K562 (cell line): Measurements from ENCODE around the gene TBX1. TPM values are rescaled to one million over a fixed set of nuclear protein-coding genes. Genes with fewer than 3 reads are reported as not detected.
A peak's percentile ranks its signal among the peaks of the same experiment; 100 is the strongest.

ENCODE experiments used
- CBX5 ChIP-seq: IDR thresholded peaks from 2 replicates; pipeline ENCODE4 v1.6.1; 2014; ENCODE audit warnings: low read depth, borderline replicate concordance
- CEBPB ChIP-seq: fragments of 450-650 bp; IDR thresholded peaks from 2 replicates; pipeline ENCODE4 v1.6.1; 2016; ENCODE audit warnings: missing genetic modification characterization, missing compliant biosample characterization
- CHD2 ChIP-seq: IDR thresholded peaks from 2 replicates; pipeline ENCODE4 v1.6.1; 2011; ENCODE audit warnings: low read depth, low read length
- EP300 ChIP-seq: IDR thresholded peaks from 2 replicates; pipeline ENCODE4 v1.6.1; 2012; ENCODE audit warnings: low read length, improper control_type of control experiment
- HNRNPK ChIP-seq: fragments of 200-400 bp; formaldehyde crosslinking; IDR thresholded peaks from one replicate; pipeline ENCODE4 v1.6.1; 2018; ENCODE audit warnings: mild to moderate bottlenecking, low read depth, low read length; ENCODE audit not compliant: poor library complexity, severe bottlenecking
- MAFF ChIP-seq: IDR thresholded peaks from 2 replicates; pipeline ENCODE4 v1.6.1; 2012; ENCODE audit warnings: low read length, improper control_type of control experiment
- MECOM ChIP-seq: fragments of 250-450 bp; sonication (Bioruptor Pico); IDR thresholded peaks from 2 replicates; pipeline ENCODE4 v1.8.0; 2022; ENCODE audit warnings: inconsistent platforms
- NFXL1 ChIP-seq: fragments of 450-650 bp; formaldehyde crosslinking; IDR thresholded peaks from 2 replicates; pipeline ENCODE4 v1.4.0; 2021; ENCODE audit warnings: mild to moderate bottlenecking
- NR2C2 ChIP-seq, 2 experiments: fragments of 200-800 bp in 1 of 2; sonication (Bioruptor generic) in 1 of 2; sonication (generic) in 1 of 2; formaldehyde crosslinking in 1 of 2; IDR thresholded peaks; 2 replicates each; pipeline versions ENCODE4 v1.6.1 to v1.8.0; 2016 to 2022; ENCODE audit warnings: mild to moderate bottlenecking in 1 of 2, missing compliant biosample characterization in 1 of 2, missing genetic modification characterization in 1 of 2, missing genetic modification reagents in 1 of 2
- PTBP1 ChIP-seq: fragments of 200-400 bp; formaldehyde crosslinking; IDR thresholded peaks from 2 replicates; pipeline ENCODE4 v1.6.1; 2017; ENCODE audit warnings: low read depth, low read length
- RBFOX2 ChIP-seq: fragments of 200-400 bp; formaldehyde crosslinking; IDR thresholded peaks from 2 replicates; pipeline ENCODE4 v1.6.1; 2017; ENCODE audit warnings: low read depth, mild to moderate bottlenecking, low read length, moderate library complexity
- SMAD1 ChIP-seq: fragments of 150-350 bp; IDR thresholded peaks from 2 replicates; pipeline ENCODE4 v1.6.1; 2014; ENCODE audit warnings: low read length, low read depth; ENCODE audit not compliant: partially characterized antibody
- SMARCA5 ChIP-seq: fragments of 450-650 bp; IDR thresholded peaks from 2 replicates; pipeline ENCODE4 v1.6.1; 2016
- SP2 ChIP-seq: IDR thresholded peaks from 2 replicates; pipeline ENCODE4 v1.6.1; 2011; ENCODE audit warnings: mild to moderate bottlenecking, low read depth, low read length, moderate library complexity; ENCODE audit not compliant: poor library complexity, severe bottlenecking; ENCODE audit errors: extremely low read depth
- SPI1 ChIP-seq: IDR thresholded peaks from 2 replicates; pipeline ENCODE4 v1.6.1; 2011; ENCODE audit warnings: low read depth, low read length, control low read depth, borderline replicate concordance
- SRSF3 ChIP-seq: fragments of 200-400 bp; formaldehyde crosslinking; IDR thresholded peaks from 2 replicates; pipeline ENCODE4 v1.6.1; 2016; ENCODE audit warnings: mild to moderate bottlenecking, low read length, moderate library complexity; ENCODE audit not compliant: insufficient read depth
- TOE1 ChIP-seq, 2 experiments: fragments of 450-650 bp in 1 of 2; sonication (generic) in 1 of 2; formaldehyde crosslinking in 1 of 2; IDR thresholded peaks; 2 replicates each; pipeline versions ENCODE4 v1.7.1 to v1.8.0; 2016 to 2022; ENCODE audit warnings: borderline replicate concordance in 2 of 2, mild to moderate bottlenecking in 2 of 2, antibody characterized with exemption in 1 of 2, inconsistent platforms in 1 of 2, low read depth in 1 of 2, missing genetic modification reagents in 1 of 2, moderate library complexity in 1 of 2
- ZNF253 ChIP-seq: fragments of 250-450 bp; sonication (Bioruptor Pico); conservative IDR thresholded peaks from 2 replicates; pipeline ENCODE4 v1.6.1; 2021; ENCODE audit warnings: mild to moderate bottlenecking
- ZNF57 ChIP-seq: fragments of 450-650 bp; formaldehyde crosslinking; IDR thresholded peaks from 2 replicates; pipeline ENCODE4 v1.4.0; 2020; ENCODE audit warnings: mild to moderate bottlenecking, moderate library complexity
- ZNF717 ChIP-seq: fragments of 250-450 bp; sonication (Bioruptor Pico); IDR thresholded peaks from 2 replicates; pipeline ENCODE4 v1.5.0; 2021
- ZNF764 ChIP-seq: fragments of 250-450 bp; sonication (Bioruptor Pico); IDR thresholded peaks from 2 replicates; pipeline ENCODE4 v1.4.0; 2020; ENCODE audit warnings: low read depth, mild to moderate bottlenecking, moderate library complexity
- polyA plus RNA-seq, 8 experiments: library from polyadenylated mRNA; depleted of rRNA in 4 of 8; stranded (reverse) in 5 of 8; unstranded in 3 of 8; fragments of >200 nt; fragmentation: Nextera tagmentation in 2 of 8; fragmentation: Illumina TruSeq in 1 of 8; extraction: Ambion mirVana in 2 of 8; extraction: Trizol in 1 of 8; gene quantifications; 2 replicates each; pipeline versions ENCODE4 v1.2.1 to v1.2.3, GENCODE V29; 2011 to 2014; ENCODE audit warnings: inconsistent platforms in 1 of 8, missing spikeins in 1 of 8
- total RNA-seq, 7 experiments: library from RNA; depleted of rRNA in 6 of 7; stranded (reverse); fragments of >200 nt in 6 of 7; fragmentation: Illumina TruSeq in 2 of 7; extraction: Trizol in 2 of 7; gene quantifications; 2 replicates each; pipeline versions ENCODE4 v1.2.1 to v1.2.3, GENCODE V29; 2011 to 2021; ENCODE audit warnings: low replicate concordance in 1 of 7
- TF ChIP-seq, protein P1 (sequence below): fragments of 450-650 bp; IDR thresholded peaks from 2 replicates; pipeline ENCODE4 v1.6.1; 2016
- TF ChIP-seq, protein P2 (sequence below): fragments of 250-450 bp; sonication (Bioruptor Pico); IDR thresholded peaks from 2 replicates; pipeline ENCODE4 v1.5.1; 2021; ENCODE audit warnings: mild to moderate bottlenecking
- TF ChIP-seq, protein P3 (sequence below): fragments of 250-450 bp; sonication (Bioruptor Pico); IDR thresholded peaks from 2 replicates; pipeline ENCODE4 v1.8.0; 2022; ENCODE audit warnings: inconsistent platforms

The TBX1 gene
- total and polyA plus RNA-seq, 9 of the 15 experiments (the other 6 are each of a cell fraction or from before 2014, with no cell fraction given) = 0.07 to 35.0 (median 3.9) TPM

GRCh38 chr22:19806213-19807160, 45.9 kb downstream of the TBX1 start (continued):
- TF ChIP-seq EP300 = peak; percentile 68
- TF ChIP-seq SPI1 = no peak
- peak; percentile 77; the same call in 1 of the 2 replicates for TF ChIP-seq TOE1 (IDR thresholded peaks at IDR 0.05; ENCODE audit: borderline replicate concordance)
- TF ChIP-seq TOE1 (CRISPR knock-in tag; IDR thresholded peaks at IDR 0.05; ENCODE audit: borderline replicate concordance, low read depth) = no peak
- no peak for TF ChIP-seq SMAD1
- 0 out of 2 replicates have a peak, but pooled peaks have one; percentile 46 for TF ChIP-seq RBFOX2
- TF ChIP-seq SP2 = peak; percentile 0
- TF ChIP-seq CEBPB (tag) = no peak
- peak; percentile 26; the same call in 1 of the 2 replicates for TF ChIP-seq MAFF
- no peak; the same call in 1 of the 2 replicates for TF ChIP-seq ZNF764
- peak; percentile 54; the same call in 1 of the 2 replicates for TF ChIP-seq ZNF717 (CRISPR knock-in tag)
- peak; percentile 67 for TF ChIP-seq CHD2
- no peak for TF ChIP-seq NFXL1 (CRISPR knock-in tag)
- no peak for TF ChIP-seq ZNF57 (CRISPR knock-in tag)
- TF ChIP-seq SMARCA5 = no peak
- TF ChIP-seq NR2C2 (CRISPR knock-in tag; IDR thresholded peaks at IDR 0.05) = no peak
- no peak for TF ChIP-seq NR2C2 (tag; IDR thresholded peaks at IDR 0.05)
- TF ChIP-seq ZNF253 (CRISPR knock-in tag) = no peak
- TF ChIP-seq, protein P1, sequence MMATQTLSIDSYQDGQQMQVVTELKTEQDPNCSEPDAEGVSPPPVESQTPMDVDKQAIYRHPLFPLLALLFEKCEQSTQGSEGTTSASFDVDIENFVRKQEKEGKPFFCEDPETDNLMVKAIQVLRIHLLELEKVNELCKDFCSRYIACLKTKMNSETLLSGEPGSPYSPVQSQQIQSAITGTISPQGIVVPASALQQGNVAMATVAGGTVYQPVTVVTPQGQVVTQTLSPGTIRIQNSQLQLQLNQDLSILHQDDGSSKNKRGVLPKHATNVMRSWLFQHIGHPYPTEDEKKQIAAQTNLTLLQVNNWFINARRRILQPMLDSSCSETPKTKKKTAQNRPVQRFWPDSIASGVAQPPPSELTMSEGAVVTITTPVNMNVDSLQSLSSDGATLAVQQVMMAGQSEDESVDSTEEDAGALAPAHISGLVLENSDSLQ = peak; percentile 97
- TF ChIP-seq, protein P2, sequence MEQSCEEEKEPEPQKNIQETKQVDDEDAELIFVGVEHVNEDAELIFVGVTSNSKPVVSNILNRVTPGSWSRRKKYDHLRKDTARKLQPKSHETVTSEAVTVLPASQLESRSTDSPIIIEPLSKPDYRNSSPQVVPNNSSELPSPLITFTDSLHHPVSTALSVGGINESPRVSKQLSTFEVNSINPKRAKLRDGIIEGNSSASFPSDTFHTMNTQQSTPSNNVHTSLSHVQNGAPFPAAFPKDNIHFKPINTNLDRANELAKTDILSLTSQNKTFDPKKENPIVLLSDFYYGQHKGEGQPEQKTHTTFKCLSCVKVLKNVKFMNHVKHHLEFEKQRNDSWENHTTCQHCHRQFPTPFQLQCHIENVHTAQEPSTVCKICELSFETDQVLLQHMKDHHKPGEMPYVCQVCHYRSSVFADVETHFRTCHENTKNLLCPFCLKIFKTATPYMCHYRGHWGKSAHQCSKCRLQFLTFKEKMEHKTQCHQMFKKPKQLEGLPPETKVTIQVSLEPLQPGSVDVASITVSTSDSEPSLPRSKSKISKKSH = no peak
- no peak for TF ChIP-seq CBX5
- no peak for TF ChIP-seq PTBP1
- no peak for TF ChIP-seq MECOM (CRISPR knock-in tag)
- TF ChIP-seq HNRNPK = no peak
- no peak for TF ChIP-seq SRSF3
- TF ChIP-seq, protein P3, sequence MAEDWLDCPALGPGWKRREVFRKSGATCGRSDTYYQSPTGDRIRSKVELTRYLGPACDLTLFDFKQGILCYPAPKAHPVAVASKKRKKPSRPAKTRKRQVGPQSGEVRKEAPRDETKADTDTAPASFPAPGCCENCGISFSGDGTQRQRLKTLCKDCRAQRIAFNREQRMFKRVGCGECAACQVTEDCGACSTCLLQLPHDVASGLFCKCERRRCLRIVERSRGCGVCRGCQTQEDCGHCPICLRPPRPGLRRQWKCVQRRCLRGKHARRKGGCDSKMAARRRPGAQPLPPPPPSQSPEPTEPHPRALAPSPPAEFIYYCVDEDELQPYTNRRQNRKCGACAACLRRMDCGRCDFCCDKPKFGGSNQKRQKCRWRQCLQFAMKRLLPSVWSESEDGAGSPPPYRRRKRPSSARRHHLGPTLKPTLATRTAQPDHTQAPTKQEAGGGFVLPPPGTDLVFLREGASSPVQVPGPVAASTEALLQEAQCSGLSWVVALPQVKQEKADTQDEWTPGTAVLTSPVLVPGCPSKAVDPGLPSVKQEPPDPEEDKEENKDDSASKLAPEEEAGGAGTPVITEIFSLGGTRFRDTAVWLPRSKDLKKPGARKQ (CRISPR knock-in tag) = no peak
